Liver (tissue), 3 donors: ENCODE results near the gene CASP9.

ENCODE experiments used
- ATF3 ChIP-seq: IDR thresholded peaks from 2 replicates; pipeline ENCODE4 v1.6.1; 2016; ENCODE audit warnings: antibody characterized with exemption
- EGR1 ChIP-seq, 2 donors: IDR thresholded peaks; 2 replicates each; pipeline ENCODE4 v1.6.1; 2016 to 2018; ENCODE audit warnings: antibody characterized with exemption in 2 of 2, low read depth in 2 of 2
- GABPA ChIP-seq, 2 donors: IDR thresholded peaks in 1 of 2; conservative IDR thresholded peaks in 1 of 2; 2 replicates each; pipeline ENCODE4 v1.6.1; 2016; ENCODE audit warnings: antibody characterized with exemption in 2 of 2, mild to moderate bottlenecking in 1 of 2, moderate library complexity in 1 of 2
- HNF4G ChIP-seq: IDR thresholded peaks from 2 replicates; pipeline ENCODE4 v1.6.1; 2016; ENCODE audit warnings: antibody characterized with exemption
- JUND ChIP-seq, 2 donors: IDR thresholded peaks; 2 replicates each; pipeline ENCODE4 v1.6.1; 2016; ENCODE audit warnings: antibody characterized with exemption in 2 of 2
- RAD21 ChIP-seq, 2 donors: IDR thresholded peaks; 2 replicates each; pipeline ENCODE4 v1.6.1; 2016; ENCODE audit warnings: antibody characterized with exemption in 2 of 2, mild to moderate bottlenecking in 2 of 2
- REST ChIP-seq: IDR thresholded peaks from 2 replicates; pipeline ENCODE4 v1.6.1; 2016; ENCODE audit warnings: antibody characterized with exemption, mild to moderate bottlenecking
- TF ChIP-seq, protein P1 (sequence below): fragments of 150-350 bp; IDR thresholded peaks from 2 replicates; pipeline ENCODE4 v1.5.1; 2017; ENCODE audit warnings: improper control_type of control experiment, low read depth, low read length; ENCODE audit not compliant: missing input control
- donor health status: healthy.
- donor health status: healthy.

DNA sequence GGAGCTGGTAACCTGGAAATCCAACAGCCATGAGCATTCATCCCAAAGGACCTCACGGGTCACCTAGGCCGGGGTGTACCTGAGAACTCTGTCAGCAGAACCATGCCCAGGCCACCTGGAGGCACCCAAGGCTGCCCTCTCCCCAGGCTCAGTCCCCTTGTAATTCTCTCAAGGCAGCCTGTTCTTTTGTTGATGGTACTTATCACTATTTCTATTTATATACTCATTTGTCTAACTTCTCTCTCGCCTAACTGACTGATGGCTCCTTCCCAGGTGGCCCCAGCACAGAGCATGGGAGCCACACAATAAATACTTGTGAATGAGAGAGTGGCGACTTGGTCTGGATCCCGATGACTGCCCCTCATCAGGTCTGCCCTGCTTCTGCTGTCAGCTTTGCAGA lies 16.7 kb downstream of the CASP9 start:
- TF ChIP-seq HNF4G, result no peak
- TF ChIP-seq RAD21 (IDR thresholded peaks at IDR 0.05), result no peak
- TF ChIP-seq, protein P1, sequence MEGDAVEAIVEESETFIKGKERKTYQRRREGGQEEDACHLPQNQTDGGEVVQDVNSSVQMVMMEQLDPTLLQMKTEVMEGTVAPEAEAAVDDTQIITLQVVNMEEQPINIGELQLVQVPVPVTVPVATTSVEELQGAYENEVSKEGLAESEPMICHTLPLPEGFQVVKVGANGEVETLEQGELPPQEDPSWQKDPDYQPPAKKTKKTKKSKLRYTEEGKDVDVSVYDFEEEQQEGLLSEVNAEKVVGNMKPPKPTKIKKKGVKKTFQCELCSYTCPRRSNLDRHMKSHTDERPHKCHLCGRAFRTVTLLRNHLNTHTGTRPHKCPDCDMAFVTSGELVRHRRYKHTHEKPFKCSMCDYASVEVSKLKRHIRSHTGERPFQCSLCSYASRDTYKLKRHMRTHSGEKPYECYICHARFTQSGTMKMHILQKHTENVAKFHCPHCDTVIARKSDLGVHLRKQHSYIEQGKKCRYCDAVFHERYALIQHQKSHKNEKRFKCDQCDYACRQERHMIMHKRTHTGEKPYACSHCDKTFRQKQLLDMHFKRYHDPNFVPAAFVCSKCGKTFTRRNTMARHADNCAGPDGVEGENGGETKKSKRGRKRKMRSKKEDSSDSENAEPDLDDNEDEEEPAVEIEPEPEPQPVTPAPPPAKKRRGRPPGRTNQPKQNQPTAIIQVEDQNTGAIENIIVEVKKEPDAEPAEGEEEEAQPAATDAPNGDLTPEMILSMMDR, result no peak
- TF ChIP-seq EGR1 (IDR thresholded peaks at IDR 0.05; ENCODE audit: low read depth in 2 of 2), result no peak
- no peak for TF ChIP-seq REST
- TF ChIP-seq JUND (IDR thresholded peaks at IDR 0.05), result no peak
- no peak for TF ChIP-seq GABPA (IDR thresholded peaks at IDR 0.05 in 1 of 2, conservative IDR thresholded peaks at IDR 0.05 in 1 of 2)
- TF ChIP-seq ATF3, result no peak
